ENCODE data around the gene TRPM8.
"Not testable (repeated sequence)": the region's sequence is repeated elsewhere in the genome, so short reads cannot be mapped to it uniquely, and the experiment has no call there.

The TRPM8 gene

DNA sequence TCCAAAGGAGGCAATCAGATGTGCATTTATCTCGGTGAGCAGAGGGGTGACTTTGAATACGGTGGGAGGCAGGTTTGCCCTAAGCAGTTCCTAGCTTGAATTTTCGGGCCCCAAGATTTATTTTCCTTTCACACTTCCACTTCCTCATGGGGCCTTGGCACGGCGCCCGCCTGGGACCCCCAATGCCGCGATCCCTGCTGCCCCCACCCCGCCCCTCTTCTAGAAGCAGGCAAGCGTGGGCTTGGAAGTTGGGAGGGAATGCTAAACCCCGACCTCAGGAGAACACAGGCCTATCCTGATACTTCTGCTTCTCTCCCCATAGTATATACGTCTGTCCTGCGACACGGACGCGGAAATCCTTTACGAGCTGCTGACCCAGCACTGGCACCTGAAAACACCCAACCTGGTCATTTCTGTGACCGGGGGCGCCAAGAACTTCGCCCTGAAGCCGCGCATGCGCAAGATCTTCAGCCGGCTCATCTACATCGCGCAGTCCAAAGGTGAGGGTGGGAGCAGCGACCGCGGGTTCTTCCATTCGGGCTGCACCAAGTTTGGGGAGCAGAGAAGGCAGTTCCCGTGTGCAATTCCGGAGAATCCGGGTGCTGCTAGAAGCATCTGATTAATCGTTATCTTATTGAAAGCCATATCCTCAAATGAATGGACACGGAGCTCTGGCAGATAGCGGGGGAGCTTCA, 21.6 kb downstream of the TRPM8 start:
- DNase-seq = peak; percentile 32

DNA sequence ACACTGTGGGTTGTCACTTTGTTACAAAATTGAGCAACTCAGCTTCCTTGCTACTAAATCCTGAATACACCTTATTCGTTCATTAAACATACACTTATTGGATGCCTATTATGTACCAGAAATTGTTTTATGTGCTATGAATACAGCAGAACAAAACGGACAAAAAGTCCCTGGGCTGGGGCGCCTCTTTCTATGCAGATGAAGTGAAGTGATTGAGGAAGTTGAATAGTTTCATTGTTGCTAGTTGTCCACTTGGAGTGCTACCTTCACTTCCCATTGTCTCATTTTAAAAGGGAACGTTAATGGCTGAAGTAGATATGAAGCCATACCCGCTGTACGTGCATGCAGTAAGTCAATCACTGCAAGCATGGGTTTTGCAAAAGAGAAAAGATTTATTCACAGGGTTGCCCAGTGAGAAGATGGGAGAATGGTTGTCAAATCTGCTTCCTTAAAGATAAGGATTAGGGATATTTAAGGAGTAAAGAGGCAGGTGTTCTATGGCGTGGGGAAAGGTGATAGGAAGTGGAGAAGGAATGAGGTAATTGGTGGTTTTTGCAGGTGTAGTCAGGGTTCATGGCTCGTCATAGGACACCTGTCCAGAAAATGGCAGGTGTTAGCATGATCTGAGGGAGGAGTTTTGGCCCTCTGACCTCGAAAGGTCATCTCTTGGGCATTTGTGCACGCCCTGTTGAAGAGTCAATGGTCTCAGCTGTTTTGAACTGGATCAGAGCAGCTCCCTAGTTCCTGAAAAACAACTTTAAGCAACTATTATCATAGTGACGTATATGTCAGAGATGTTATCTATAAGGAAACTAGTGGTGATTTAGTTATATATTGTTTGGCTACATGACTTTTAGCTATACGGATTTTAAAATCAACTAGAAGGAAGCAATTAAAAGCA, 23.5 kb downstream of the TRPM8 start:
- DNase-seq = no peak

DNA sequence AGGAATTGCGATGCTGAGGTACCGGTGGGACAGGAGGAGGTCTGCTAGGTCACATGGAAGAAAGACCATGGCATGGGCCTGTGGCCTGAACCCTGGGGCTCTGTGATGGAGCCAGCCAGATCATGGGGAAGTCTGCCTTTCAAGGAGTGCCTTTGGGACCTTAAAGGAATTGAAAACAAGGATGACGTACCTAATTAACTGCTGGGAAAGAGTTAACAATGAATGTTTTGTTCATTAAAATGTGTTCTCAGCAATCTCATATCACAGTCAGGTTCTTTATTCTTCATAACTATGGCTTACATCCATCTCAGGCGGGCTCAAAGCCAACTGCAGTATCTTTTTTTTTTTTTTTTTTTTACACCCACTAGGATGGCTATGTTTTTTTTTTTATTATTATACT, 25.6 kb downstream of the TRPM8 start:
- no peak for DNase-seq

GRCh38 chr2:233944269-233944668, 27.1 kb downstream of the TRPM8 start:
- no peak for DNase-seq

- DNase-seq = no peak
These were observed 27.5 kb downstream of the TRPM8 start for GRCh38 chr2:233944722-233945121.

DNA sequence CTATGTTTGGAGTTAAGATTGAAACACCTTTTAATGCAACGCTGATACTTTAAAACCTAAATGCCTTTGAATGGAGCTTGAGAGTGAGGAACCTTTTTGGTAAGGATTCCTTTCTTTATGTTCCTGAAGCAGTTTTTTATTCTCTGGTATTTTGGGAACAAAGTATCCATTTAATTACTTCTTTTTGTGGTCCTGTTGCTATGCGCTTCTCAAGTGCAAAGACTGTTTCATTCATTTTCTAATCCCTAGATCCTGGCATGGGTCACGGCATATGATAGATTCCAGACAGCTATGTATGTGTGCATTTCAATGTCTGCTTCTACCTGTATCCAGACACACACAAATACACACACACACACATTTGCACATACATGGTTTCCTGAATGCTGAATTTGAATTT, 28.0 kb downstream of the TRPM8 start:
- DNase-seq = no peak

GRCh38 chr2:233950078-233950825, 33.1 kb downstream of the TRPM8 start:
- DNase-seq = no peak

GRCh38 chr2:233952335-233952734, 35.2 kb downstream of the TRPM8 start:
- no peak for DNase-seq

DNA sequence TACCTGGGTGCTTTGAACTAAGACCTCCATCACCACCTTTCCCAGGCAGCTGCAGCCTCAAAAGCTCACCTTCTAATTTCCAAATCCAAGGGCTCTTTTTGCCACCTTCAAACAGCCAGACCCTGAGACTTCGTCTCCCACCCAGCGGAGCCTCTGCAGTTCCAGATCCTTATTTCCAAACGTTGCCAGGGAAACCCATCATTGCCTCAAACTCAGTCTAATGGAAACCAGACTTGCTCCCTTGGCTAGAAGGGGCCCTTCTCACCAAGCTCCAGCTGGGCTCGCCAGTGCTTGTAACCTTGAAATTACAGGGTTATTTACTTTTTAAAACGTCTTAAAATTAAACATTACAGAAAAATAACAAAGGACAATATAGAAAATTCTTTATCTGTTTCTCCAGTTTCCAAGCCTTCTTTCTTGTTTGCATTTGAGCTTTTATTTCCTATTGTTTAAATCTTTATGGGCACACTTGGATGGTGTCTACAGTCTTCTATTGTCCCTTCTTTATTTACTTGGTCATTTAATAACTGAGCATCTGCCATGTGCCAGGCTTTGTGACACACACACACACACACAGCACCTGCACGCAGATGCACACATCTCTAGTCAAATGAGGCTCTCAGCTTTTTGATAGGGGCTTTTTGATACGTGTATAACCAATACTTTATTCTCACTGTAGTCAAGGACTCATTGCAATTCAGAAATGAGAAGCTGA, 36.1 kb downstream of the TRPM8 start:
- no peak for DNase-seq

GRCh38 chr2:233960203-233960602, 43.0 kb downstream of the TRPM8 start:
- no peak for DNase-seq

GRCh38 chr2:233961905-233962304, 44.7 kb downstream of the TRPM8 start:
- no peak for DNase-seq

DNA sequence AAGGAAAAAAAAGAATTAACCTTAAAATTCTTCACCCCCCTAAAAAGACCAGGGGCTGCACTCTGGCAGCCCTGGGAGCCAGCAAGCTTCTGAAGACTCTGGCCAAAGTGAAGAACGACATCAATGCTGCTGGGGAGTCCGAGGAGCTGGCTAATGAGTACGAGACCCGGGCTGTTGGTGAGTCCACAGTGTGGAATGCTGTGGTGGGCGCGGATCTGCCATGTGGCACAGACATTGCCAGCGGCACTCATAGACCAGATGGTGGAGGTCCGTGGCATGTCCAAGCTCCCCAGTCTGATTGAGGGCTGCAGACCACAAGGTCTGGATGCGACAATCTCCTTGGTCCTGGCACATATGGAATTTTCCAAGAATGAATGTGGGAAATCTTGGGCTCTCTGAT, 47.4 kb downstream of the TRPM8 start:
- no peak for DNase-seq

GRCh38 chr2:233965032-233965603, 47.9 kb downstream of the TRPM8 start:
- no peak for DNase-seq

DNA sequence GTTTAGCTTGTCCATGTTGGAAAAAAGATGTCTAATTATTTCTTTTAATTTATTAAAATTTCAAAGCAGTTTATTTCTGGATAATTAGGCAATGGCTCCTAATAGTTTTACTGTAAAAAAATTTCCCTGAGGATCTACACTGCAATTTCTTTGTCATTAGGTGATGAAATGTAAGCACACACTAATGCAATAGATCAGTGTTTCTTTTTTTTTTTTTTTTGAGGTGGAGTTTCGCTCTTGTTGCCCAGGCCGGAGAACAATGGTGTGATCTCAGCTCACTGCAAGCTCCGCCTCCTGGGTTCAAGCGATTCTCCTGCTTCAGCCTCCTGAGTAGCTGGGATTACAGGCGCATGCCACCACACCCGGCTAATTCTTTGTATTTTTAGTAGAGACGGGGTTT, 48.5 kb downstream of the TRPM8 start:
- not testable (repeated sequence) for DNase-seq

DNA sequence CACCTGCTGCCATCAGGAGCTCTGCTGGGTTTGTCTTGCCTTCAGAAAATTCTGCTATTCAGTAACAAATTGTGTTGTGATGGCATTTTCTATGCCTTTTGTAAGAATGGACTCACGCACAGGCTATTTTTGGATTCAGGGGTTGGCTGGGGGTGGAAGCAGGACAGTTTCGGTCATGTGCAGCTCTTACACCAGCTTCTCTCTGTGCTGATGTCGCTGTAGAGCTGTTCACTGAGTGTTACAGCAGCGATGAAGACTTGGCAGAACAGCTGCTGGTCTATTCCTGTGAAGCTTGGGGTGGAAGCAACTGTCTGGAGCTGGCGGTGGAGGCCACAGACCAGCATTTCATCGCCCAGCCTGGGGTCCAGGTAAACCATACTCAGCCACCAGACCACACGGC, 49.2 kb downstream of the TRPM8 start:
- DNase-seq = no peak

DNA sequence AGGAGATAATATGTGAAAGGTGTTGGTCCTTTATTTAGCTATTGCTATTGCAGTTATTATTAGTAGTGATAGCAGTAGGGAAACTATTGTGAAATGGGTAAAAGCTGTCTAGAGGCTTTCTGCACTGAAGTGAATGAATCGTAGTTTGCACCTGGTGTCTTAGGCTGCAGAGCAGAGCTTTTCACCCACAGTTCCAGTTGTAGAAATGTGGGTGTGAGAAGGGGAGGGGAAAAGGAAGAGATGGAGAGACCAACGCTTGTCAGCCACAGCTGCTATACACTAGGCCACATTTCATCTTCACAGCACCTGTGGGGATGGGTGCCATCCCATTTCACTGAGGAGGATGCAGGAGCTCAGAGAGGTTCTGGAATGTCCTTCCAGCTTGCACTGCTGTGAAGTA, 50.0 kb downstream of the TRPM8 start:
- DNase-seq = no peak

- no peak for DNase-seq
These were observed 51.4 kb downstream of the TRPM8 start for GRCh38 chr2:233968556-233968955.

GRCh38 chr2:233972460-233972859, 55.3 kb downstream of the TRPM8 start:
- DNase-seq = not testable (repeated sequence)

DNA sequence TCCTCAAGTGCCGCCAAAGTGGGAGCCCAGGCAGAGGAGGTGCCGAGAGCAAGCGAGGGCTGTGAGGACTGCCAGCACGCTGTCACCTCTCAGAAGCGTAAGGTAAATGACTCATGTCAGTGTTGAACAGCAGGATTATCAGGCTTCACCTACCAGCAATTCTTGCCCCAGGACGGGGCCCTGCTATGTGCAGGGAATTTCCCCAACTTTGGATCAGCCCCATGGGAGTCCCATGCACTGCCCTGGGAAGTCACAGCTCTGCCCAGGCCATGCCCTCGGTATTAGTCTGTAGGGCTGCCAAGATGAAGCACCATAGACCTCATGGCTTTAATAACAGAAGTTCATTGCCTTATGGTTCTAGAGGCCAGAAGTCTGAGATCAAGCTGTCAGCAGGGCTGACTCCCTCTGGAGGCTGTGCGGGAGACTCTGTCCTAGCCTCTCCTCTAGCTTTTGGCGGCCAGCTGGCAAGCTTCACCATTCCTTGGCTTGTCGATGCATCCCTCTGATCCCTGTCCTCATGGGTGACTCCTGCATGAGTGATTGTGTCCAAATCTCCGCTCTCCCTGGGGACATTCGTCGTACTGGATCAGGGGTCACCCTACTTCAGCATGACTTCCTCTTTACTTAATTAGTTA, 55.9 kb downstream of the TRPM8 start:
- no peak for DNase-seq

- no peak for DNase-seq
These were observed 56.6 kb downstream of the TRPM8 start for GRCh38 chr2:233973786-233974185.

DNA sequence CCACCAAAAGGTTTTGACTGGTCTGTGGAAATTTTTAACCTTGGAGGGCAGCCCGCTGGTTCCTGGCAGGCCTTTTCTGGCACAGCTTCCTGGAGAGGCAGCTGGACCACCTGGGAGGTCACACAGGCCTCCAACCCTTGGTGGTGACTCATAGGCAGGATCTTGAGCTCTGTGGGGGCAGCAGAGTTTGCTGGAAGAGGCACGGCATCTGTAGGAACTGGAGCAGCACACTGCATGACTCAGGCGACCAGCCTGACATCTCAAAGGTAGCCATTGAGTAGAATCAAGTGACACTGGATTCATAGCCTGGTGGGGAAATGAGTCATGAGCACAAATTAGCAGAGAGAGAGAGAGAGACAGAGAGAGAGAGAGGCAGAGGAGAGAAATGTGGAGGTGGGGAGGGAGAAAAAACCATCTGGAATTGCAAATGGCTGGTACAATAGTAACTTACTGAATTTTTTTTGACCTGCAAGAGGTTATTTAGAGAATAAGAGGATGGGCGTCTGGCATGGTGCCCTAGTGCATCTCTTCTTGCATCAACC, 57.4 kb downstream of the TRPM8 start:
- peak; percentile 33 for DNase-seq

DNA sequence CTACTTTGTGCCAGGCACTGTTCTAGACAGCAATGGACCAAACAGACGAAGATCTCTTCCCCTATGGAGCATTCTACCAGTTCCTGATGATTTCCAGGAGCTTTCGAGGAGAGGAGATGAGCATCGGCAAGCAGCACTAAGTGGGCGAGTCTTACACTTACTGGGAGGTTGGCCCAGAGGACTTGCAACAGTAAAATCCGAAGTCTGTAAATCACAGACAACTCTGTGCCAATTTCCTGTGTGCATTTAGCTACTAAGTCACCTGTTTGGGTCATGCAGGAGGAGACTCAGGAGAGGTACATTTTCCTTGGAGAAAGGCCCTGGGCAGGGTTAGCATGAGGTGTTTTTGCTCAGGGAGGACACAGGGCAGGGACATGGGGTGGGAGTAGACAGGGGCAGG, 58.9 kb downstream of the TRPM8 start:
- DNase-seq = no peak
